H1 (cell line): ENCODE results near the gene SCN10A.

Experiments used
- CBX5 ChIP-seq: fragments of 300-800, 300-1000 bp; sonication (generic); IDR thresholded peaks from 2 replicates; pipeline ENCODE4 v1.7.1; 2016; ENCODE audit warnings: antibody characterized with exemption, low read length, low read depth
- CBX8 ChIP-seq: fragments of 300-800, 300-1000 bp; sonication (generic); IDR thresholded peaks from 2 replicates; pipeline ENCODE4 v1.7.1; 2016; ENCODE audit warnings: low read depth, low read length, borderline replicate concordance
- CHD2 ChIP-seq: IDR thresholded peaks from 2 replicates; pipeline ENCODE4 v1.6.1; 2012; ENCODE audit warnings: low read length, improper control_type of control experiment
- EP300 ChIP-seq, 2 experiments: IDR thresholded peaks; 1 replicate in 1 of 2; 2 replicates in 1 of 2; pipeline ENCODE4 v1.6.1; 2011 to 2012; ENCODE audit warnings: low read depth in 2 of 2, low read length in 2 of 2, mild to moderate bottlenecking in 2 of 2, borderline replicate concordance in 1 of 2, inconsistent platforms in 1 of 2, moderate library complexity in 1 of 2
- JUN ChIP-seq: IDR thresholded peaks from 2 replicates; pipeline ENCODE4 v1.6.1; 2011; ENCODE audit warnings: low read depth, mild to moderate bottlenecking, improper control_type of control experiment, low read length
- NRF1 ChIP-seq: IDR thresholded peaks from 2 replicates; pipeline ENCODE4 v1.6.1; 2011; ENCODE audit warnings: mild to moderate bottlenecking, low read depth, low read length, improper control_type of control experiment
- POLR2A ChIP-seq, 2 experiments: IDR thresholded peaks; 1 replicate in 1 of 2; 2 replicates in 1 of 2; pipeline ENCODE4 v1.6.1; 2011; ENCODE audit warnings: low read depth in 2 of 2, low read length in 2 of 2, mild to moderate bottlenecking in 2 of 2; ENCODE audit errors: control extremely low read depth in 1 of 2
- POLR2AphosphoS5 ChIP-seq: IDR thresholded peaks from 2 replicates; pipeline ENCODE4 v1.6.1; 2011; ENCODE audit warnings: low read depth, low read length
- TAF7 ChIP-seq: optimal IDR thresholded peaks from 2 replicates; pipeline ENCODE3; 2011; ENCODE audit warnings: low read depth, mild to moderate bottlenecking, inconsistent platforms, low read length, moderate library complexity, borderline replicate concordance
- TEAD4 ChIP-seq: IDR thresholded peaks from 2 replicates; pipeline ENCODE4 v1.6.1; 2012; ENCODE audit warnings: low read depth, low read length, inconsistent platforms, mixed read lengths
- TF ChIP-seq, protein P1 (sequence below), 3 experiments: IDR thresholded peaks; 1 replicate in 2 of 3; 2 replicates in 1 of 3; pipeline versions ENCODE4 v1.5.1 to v1.6.1; 2011; ENCODE audit warnings: low read length in 3 of 3, mild to moderate bottlenecking in 3 of 3, inconsistent platforms in 2 of 3, low read depth in 1 of 3, moderate library complexity in 1 of 3; ENCODE audit not compliant: insufficient read depth in 1 of 3; ENCODE audit errors: control extremely low read depth in 1 of 3
- TF ChIP-seq, protein P2 (sequence below): IDR thresholded peaks from 2 replicates; pipeline ENCODE4 v1.6.1; 2012; ENCODE audit warnings: inconsistent platforms
- TF ChIP-seq, protein P3 (sequence below): IDR thresholded peaks from 2 replicates; pipeline ENCODE4 v1.6.1; 2011; ENCODE audit warnings: low read depth, mild to moderate bottlenecking, low read length; ENCODE audit not compliant: insufficient read depth

DNA sequence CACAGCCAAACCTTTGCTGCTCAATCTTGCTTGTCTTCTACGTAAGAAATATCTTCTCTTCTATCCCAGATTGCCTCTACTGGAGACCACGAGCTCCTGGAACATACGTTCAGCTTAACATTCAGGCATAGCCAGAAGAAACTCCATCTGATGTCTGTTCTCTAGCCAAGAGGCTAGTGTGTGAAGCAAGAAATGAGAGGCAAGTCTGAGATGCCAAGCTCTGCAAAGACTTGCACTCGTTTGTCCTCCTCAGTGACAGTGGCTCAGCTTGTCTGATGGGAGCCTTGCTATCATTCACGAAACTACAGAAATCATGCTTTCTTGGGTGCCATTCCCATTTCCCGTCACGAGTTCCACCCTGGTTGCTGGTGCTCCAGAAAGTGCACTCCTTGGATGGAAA, at the start of gene SCN10A:
- TF ChIP-seq CHD2 (no peak), POLR2AphosphoS5 (no peak), EP300 (IDR thresholded peaks at IDR 0.05; ENCODE audit: borderline replicate concordance in 1 of 2, low read depth in 2 of 2, low read length in 2 of 2) (no peak), CBX5 (no peak), POLR2A (IDR thresholded peaks at IDR 0.05; ENCODE audit: control extremely low read depth in 1 of 2, low read depth in 2 of 2, low read length in 2 of 2) (no peak), TAF7 (no peak), NRF1 (no peak), TEAD4 (no peak), CBX8 (no peak), JUN (no peak)
- TF ChIP-seq, protein P1, sequence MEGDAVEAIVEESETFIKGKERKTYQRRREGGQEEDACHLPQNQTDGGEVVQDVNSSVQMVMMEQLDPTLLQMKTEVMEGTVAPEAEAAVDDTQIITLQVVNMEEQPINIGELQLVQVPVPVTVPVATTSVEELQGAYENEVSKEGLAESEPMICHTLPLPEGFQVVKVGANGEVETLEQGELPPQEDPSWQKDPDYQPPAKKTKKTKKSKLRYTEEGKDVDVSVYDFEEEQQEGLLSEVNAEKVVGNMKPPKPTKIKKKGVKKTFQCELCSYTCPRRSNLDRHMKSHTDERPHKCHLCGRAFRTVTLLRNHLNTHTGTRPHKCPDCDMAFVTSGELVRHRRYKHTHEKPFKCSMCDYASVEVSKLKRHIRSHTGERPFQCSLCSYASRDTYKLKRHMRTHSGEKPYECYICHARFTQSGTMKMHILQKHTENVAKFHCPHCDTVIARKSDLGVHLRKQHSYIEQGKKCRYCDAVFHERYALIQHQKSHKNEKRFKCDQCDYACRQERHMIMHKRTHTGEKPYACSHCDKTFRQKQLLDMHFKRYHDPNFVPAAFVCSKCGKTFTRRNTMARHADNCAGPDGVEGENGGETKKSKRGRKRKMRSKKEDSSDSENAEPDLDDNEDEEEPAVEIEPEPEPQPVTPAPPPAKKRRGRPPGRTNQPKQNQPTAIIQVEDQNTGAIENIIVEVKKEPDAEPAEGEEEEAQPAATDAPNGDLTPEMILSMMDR (IDR thresholded peaks at IDR 0.05; ENCODE audit: control extremely low read depth in 1 of 3, insufficient read depth in 1 of 3, low read depth in 1 of 3, low read length in 3 of 3): no peak
- TF ChIP-seq, protein P2, sequence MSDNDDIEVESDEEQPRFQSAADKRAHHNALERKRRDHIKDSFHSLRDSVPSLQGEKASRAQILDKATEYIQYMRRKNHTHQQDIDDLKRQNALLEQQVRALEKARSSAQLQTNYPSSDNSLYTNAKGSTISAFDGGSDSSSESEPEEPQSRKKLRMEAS: no peak
- TF ChIP-seq, protein P3, sequence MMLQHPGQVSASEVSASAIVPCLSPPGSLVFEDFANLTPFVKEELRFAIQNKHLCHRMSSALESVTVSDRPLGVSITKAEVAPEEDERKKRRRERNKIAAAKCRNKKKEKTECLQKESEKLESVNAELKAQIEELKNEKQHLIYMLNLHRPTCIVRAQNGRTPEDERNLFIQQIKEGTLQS: no peak
